HG03139 (cell line): ENCODE measurements around the gene PTPN6.
"Not testable (repeated sequence)": the region's sequence is repeated elsewhere in the genome, so short reads cannot be mapped to it uniquely, and the experiment has no call there.

ENCODE experiments used
- ATAC-seq: cut with Tn5 transposase; IDR thresholded peaks from one replicate; pipeline ENCODE4 v1.9.1; 2021; ENCODE audit not compliant: unreplicated experiment

Gene PTPN6

DNA sequence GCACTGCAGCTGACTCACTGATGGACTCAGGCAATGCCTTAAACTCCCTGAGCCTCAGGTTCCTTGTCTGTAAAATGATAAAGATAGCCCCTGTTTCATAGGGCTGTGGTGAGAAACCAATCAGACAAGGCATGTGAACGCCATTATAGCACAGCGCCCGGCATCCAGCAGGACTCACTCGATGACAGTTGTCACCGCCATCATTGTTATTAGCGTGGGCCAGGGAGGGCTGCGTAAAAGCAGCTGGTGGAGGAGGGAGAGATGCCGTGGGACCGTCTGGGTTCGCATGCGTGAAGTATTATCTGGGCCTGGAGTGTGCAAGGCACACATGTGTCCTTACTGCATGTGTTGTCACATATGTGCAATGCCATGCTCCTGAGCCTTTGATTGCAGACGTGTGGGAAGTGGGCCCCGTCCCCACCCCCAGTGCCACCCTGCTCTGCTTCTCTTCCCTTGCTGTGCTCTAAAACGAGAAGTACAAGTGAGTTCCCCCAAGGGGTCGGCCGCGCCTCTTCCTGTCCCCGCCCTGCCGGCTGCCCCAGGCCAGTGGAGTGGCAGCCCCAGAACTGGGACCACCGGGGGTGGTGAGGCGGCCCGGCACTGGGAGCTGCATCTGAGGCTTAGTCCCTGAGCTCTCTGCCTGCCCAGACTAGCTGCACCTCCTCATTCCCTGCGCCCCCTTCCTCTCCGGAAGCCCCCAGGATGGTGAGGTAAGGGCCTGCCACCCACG is at the start of gene PTPN6:
TSS of gene PTPN6 (plus strand) at position 546 of the 730 bp plus-strand sequence. CDS start at position 703, 157 bp downstream.
- no peak for ATAC-seq

DNA sequence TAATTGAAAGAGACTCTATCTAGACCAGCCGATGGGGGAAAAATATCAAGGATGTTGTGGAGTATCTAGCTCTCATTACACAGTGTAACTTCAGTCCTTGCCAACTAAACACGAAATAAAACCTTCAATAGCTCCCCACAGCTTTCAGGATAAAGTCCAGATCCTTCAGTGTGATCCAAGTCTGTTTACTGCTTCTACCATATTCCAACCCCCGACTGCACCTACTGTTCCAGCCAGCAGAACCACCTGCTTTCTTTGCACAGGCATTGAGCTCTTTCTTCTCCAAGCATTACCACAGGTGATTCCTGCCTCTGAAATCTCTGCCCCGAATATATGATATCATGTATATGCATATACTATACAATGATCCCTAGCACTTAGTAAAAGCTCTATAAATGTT is 48.7 kb upstream of the PTPN6 start:
- no peak for ATAC-seq

DNA sequence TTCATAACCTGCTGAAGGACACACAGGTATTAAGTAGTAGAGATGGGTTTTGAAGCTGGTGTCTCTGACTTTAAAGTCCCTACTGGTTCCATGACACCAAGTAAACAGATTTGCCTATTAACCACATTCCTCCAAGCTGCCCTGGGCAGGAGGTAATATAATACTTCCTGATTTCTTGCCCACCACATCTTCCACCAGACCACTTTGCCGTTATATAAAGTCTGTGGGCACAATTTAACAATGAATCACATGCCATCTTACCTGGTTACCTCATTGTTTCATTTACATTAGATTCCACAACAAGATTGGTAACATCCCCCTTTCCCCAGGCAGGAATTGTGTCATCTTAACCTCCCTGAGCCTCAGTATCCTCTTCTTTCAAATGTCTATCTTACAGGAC is 47.4 kb upstream of the PTPN6 start:
- ATAC-seq: no peak

DNA sequence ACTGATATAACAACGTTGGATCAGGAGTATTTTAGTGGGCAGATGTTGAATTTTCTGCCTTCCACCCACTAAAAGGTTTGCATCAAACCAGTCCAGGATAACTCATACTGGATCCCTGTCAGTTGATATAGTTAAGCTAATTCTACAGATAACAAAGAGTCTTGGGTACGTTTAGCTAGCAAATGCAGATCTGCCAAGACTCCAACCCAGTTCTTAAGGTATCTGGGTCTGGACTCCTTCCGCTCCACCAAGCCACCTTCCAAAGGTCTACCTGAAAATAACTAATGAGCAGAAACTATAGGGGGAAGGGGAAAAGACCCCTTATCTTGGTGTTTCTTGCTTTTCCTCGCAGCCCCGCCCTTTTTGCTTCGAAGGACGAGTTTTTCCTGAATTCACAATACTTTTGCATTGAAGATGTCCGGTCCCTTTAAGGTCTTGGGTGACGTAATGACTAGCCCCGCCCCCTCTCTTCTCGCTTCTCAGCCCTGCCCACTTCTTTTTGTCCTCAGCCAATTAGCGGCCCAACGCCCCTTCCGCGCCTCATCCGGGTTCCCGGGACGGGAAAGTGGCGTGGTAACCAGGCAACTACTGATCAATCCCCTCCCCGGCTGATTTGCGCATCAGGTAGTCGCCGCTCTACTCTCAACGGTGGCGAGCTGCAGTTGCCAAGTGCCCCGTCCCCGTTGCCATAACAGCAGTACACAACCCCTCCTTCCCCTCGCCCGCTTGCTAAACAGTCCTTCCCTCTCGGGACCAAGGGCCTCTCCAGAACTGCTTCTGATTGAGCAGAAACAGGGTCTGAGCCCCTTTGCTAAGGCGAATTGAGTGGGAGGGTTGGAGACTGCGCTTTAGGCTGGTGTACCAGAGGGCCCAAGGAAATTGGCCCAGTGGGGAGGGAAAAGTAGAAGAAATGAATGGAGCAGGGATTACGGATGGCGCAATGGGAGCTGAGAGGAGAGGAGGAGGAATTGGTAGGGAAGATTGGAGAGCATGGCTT is 46.6 kb upstream of the PTPN6 start, which contains the start of gene LRRC23:
TSS of gene LRRC23 (plus strand) at position 543 of the 997 bp plus-strand sequence. CDS start 812 bp downstream, outside the sequence.
- ATAC-seq: peak; percentile 94

- ATAC-seq: no peak
Observed at GRCh38 chr12:6905414-6906040, 45.6 kb upstream of the PTPN6 start.

DNA sequence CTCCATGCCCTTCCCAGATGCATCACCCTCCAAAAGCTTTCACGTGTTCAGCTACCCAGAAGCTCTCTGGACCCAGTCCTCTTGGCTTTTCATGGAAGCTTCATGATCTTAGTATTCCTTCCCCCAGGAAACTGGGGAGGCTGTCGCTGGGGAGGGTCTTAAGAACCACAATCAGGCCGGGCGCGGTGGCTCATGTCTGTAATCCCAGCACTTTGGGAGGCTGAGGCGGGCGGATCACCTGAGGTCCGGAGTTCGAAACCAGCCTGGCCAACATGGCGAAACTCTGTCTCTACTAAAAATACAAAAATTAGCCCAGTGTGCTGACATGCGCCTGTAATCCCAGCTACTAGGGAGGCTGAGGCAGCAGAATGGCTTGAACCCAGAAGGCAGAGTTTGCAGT is 43.0 kb upstream of the PTPN6 start:
- not testable (repeated sequence) for ATAC-seq

DNA sequence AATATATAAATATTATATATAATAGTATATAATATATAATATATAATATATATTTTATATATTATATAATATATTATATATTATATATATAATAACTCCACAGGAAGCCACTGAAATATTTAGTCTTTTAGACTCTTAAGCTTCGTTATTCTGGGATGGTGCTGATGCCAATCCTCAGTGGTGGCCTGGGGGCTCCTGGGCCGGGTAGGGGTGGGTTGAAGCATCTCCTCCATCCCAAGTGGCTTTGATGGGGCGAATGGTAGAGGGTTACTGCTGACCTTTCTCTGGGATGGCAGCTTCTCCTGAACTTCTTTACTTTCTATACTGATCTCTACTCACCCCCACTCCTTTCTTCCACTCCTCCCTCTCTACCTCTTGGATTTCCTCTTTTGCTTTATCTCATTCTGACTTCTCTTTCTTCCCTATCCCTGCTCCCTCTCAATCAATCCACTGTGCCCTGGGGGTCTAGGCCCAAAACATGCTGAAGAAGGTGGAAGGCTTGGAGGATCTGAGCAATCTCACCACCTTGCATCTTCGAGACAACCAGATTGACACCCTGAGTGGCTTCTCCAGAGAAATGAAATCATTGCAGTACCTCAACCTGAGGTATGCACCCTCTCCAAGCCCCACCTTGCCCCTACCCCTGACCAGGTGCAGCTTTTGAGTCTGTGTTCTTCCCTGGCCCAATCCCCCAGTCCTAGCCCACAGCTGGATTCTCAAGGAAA is 41.6 kb upstream of the PTPN6 start:
- no peak for ATAC-seq

DNA sequence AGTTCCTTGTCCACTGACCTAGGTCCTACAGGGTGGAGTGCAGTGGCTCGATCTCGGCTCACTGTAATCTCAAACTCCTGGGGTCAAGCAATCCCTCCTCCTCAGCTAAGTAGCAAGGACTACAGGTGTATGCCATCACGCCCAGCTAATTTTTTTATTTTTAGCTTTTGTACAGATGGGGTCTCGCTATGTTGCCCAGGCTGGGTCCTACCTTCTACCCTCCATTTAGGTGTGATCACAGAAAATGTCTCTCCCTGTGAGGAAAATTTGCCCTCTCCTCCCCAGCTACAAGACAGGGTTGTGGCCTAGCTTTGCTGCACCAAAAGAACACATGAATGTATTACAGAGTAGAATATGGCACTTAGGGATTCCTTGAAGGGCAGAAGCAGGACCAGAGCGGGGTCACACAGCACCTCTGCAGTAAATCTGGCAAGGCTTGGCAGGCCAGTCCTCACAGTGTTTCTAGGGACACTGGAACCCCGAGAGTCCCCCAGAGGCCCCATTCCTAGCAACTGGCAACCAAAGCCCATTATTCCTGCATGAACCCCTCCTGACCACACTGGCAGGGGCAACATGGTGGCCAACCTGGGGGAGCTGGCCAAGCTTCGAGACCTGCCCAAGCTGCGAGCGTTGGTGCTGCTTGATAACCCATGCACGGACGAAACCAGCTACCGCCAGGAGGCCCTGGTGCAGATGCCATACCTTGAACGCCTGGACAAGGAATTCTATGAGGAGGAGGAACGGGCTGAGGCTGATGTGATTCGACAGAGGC is 38.8 kb upstream of the PTPN6 start:
- no peak for ATAC-seq

DNA sequence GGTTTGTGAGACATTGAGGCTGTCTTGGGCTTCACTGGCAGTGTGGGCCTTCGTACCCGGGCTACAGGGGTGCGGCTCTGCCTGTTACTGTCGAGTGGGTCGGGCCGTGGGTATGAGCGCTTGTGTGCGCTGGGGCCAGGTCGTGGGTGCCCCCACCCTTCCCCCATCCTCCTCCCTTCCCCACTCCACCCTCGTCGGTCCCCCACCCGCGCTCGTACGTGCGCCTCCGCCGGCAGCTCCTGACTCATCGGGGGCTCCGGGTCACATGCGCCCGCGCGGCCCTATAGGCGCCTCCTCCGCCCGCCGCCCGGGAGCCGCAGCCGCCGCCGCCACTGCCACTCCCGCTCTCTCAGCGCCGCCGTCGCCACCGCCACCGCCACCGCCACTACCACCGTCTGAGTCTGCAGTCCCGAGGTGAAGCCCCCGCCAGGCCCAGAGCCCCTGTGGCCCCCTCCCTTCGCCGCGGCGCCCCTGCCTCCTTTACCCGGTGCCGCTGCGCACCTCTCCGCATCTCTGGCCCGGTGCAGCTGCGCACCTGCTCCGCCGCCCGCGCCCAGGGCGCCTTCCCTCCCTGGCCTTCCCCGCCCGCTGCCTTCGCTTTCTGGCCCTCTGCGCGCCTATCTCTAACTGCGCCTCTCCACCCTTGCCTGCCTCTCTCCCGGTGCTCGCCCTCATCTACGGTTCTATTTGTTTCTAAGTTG is 36.8 kb upstream of the PTPN6 start, which contains the start of gene ENO2:
TSS of gene ENO2 (plus strand) at position 335 of the 701 bp plus-strand sequence. CDS start 1,253 bp downstream, outside the sequence.
- ATAC-seq: no peak

DNA sequence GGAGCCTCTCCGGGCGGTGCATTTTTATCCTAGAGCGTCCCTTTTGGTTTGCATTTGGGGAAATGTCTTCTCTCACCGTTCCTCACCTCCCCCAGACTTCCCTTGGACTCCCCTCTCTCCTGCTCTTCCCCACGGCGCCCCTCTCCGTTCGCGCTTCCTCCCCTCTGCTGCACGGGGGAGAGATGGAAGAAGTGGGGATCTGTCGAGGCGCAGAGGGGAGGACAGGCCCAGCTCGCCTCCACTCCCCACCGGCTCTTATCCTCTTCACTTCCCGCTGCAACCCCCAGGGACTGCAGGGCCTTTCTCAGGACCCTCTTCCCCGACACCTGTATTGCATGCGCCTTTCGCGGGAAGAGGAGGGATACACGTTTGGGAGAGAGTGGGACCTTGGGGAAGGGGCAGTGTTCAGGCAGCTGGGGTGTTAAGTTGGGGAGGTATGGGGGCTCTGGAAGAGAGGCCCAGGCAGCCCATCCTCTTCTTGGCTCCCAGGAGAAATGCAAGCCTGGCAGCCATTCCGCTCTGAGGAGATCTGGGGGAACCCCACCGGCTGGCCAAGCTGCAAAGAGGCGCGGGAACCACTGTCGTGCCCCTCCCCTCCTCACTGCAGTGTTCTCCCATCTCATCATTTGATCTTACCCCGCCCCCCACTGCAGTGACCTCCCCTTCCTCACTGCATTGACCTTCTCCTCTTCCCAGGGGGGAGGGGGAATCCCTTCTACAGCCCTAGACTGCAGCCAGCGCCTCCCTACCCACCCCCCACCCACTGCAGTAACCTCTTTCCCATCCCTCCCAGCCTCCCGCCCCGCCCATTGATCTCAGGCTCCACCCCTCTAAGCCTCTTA is 36.0 kb upstream of the PTPN6 start:
- no peak for ATAC-seq

DNA sequence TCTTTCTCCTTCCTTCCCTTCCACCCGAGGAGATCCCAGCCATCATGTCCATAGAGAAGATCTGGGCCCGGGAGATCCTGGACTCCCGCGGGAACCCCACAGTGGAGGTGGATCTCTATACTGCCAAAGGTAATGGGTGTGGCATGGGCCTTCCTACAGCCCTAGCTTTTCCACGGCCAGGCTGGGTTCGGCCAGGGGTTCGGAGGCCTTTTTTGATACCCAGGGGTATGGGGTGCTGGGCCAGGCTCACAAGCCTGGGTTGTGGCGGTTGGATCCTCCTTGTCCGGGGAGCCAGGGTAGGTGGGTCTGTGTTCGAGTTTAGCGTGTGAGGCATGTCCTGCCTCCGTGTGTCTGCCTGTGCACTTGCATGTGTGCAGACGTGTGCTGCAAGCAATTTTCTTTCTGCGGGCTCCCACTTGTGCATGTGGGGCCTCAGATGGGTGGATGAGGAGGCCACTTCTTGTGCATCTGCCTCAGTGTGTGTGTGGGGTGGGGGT is 35.3 kb upstream of the PTPN6 start:
- ATAC-seq: no peak

GRCh38 chr12:6916426-6917200 is 34.5 kb upstream of the PTPN6 start:
- no peak for ATAC-seq

DNA sequence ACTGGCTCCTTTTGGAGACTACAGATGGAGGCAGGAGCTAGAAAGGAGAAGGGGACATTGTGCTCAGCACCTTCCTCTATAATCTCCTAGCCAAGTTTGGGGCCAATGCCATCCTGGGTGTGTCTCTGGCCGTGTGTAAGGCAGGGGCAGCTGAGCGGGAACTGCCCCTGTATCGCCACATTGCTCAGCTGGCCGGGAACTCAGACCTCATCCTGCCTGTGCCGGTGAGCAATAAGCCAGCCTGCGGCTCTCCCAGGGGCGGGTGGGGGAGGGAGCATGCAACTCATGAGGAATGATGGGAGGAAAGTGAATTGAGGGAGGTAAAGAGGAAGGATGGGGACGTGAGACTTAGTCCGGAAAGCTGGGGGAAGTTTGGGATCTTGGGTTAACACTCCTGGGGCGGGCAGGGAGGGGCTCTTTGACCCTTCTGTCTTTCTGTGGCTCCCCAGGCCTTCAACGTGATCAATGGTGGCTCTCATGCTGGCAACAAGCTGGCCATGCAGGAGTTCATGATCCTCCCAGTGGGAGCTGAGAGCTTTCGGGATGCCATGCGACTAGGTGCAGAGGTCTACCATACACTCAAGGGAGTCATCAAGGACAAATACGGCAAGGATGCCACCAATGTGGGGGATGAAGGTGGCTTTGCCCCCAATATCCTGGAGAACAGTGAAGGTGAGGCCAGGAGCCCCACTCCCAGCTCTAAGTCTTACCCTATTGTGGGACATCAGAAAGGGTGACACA is 33.5 kb upstream of the PTPN6 start:
- no peak for ATAC-seq

- no peak for ATAC-seq
Observed at GRCh38 chr12:6919588-6919987, 31.6 kb upstream of the PTPN6 start.

DNA sequence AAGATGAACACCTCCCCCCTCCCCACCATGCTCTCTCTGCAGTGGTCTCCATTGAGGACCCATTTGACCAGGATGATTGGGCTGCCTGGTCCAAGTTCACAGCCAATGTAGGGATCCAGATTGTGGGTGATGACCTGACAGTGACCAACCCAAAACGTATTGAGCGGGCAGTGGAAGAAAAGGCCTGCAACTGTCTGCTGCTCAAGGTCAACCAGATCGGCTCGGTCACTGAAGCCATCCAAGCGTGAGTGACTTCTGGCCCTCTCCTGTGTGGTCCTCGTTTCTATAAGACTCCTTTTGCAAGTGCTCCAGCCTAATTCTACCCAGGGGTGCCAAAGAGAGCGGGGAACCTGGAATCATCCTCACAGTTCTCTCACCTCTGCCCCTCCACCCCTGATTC is 29.6 kb upstream of the PTPN6 start:
- no peak for ATAC-seq
